Measurements from ENCODE around the gene YWHAH.
A peak's percentile ranks its signal among the peaks of the same experiment; 100 is the strongest.

Gene YWHAH

GRCh38 chr22:31968022-31968421 is 23.7 kb downstream of the YWHAH start:
- TF ChIP-seq EZH2phosphoT487 (conservative IDR thresholded peaks at IDR 0.05; ENCODE audit: low read length) = no peak
- no peak for TF ChIP-seq CTCF (IDR thresholded peaks at IDR 0.05; ENCODE audit: insufficient read depth, low read length, poor library complexity, severe bottlenecking)
- Histone ChIP-seq H3K79me2 (ENCODE audit: insufficient read depth, low read length) (no peaks in the 10 kb centered on the region), H3K9me3 (ENCODE audit: insufficient read depth, low read length) (no peaks in the 10 kb centered on the region)

GRCh38 chr22:31969789-31970489 is 25.6 kb downstream of the YWHAH start:
- Histone ChIP-seq H3F3A (ENCODE audit: insufficient read depth) (no peaks in the 10 kb centered on the region), H3K9ac (ENCODE audit: low read length) (0 out of 2 replicates have a peak overlapping the region, but pooled peaks have one; percentile 12), H3K27ac (ENCODE audit: low read depth, low read length) (no peak overlapping the region), H3K9me2 (replicated peaks; ENCODE audit: insufficient read depth, low read length) (no peaks in the 10 kb centered on the region), H4K20me1 (ENCODE audit: low read depth, low read length) (no peaks in the 10 kb centered on the region), H2AFZ (ENCODE audit: low read depth, low read length, severe bottlenecking) (peak overlapping the region; percentile 44), H3K27me3 (ENCODE audit: low read length) (no peaks in the 10 kb centered on the region), H3K9me3 (ENCODE audit: insufficient read depth, low read length) (no peaks in the 10 kb centered on the region), H3K4me3 (ENCODE audit: insufficient read depth, low read length, poor library complexity, severe bottlenecking) (peak overlapping the region; percentile 34), H3K79me2 (ENCODE audit: insufficient read depth, low read length) (no peaks in the 10 kb centered on the region), H3K4me2 (ENCODE audit: low read depth, low read length, poor library complexity, severe bottlenecking) (peak overlapping the region; percentile 71), H3K36me3 (ENCODE audit: low read length) (no peaks in the 10 kb centered on the region)
- peak; percentile 47 for TF ChIP-seq CTCF (IDR thresholded peaks at IDR 0.05; ENCODE audit: insufficient read depth, low read length, poor library complexity, severe bottlenecking)
- no peak for TF ChIP-seq EZH2phosphoT487 (conservative IDR thresholded peaks at IDR 0.05; ENCODE audit: low read length)

More at GRCh38 chr22:31968022-31968421, 23.7 kb downstream of the YWHAH start:
- H4K20me1 ChIP-seq (ENCODE audit: low read depth, low read length) = no peaks in the 10 kb centered on the region
- no peaks in the 10 kb centered on the region for H3F3A ChIP-seq (ENCODE audit: insufficient read depth)
- H3K27ac ChIP-seq (ENCODE audit: low read depth, low read length) = no peak overlapping the region
- H3K4me3 ChIP-seq (ENCODE audit: insufficient read depth, low read length, poor library complexity, severe bottlenecking) = no peak overlapping the region
- no peak overlapping the region for H3K9ac ChIP-seq (ENCODE audit: low read length)
- H3K36me3 ChIP-seq (ENCODE audit: low read length) = no peaks in the 10 kb centered on the region
- no peak overlapping the region for H3K4me2 ChIP-seq (ENCODE audit: low read depth, low read length, poor library complexity, severe bottlenecking)
- no peaks in the 10 kb centered on the region for H3K9me2 ChIP-seq (replicated peaks; ENCODE audit: insufficient read depth, low read length)
- H2AFZ ChIP-seq (ENCODE audit: low read depth, low read length, severe bottlenecking) = no peak overlapping the region
- no peaks in the 10 kb centered on the region for H3K27me3 ChIP-seq (ENCODE audit: low read length)

GRCh38 chr22:31970490-31971444 is 26.4 kb downstream of the YWHAH start:
- Histone ChIP-seq H3K27ac (ENCODE audit: low read depth, low read length) (no peak overlapping the region), H3K9me3 (ENCODE audit: insufficient read depth, low read length) (no peaks in the 10 kb centered on the region), H3F3A (ENCODE audit: insufficient read depth) (no peaks in the 10 kb centered on the region), H2AFZ (ENCODE audit: low read depth, low read length, severe bottlenecking) (peak overlapping the region; percentile 44), H3K36me3 (ENCODE audit: low read length) (no peaks in the 10 kb centered on the region), H3K4me2 (ENCODE audit: low read depth, low read length, poor library complexity, severe bottlenecking) (peak overlapping the region; percentile 71), H4K20me1 (ENCODE audit: low read depth, low read length) (no peaks in the 10 kb centered on the region), H3K27me3 (ENCODE audit: low read length) (no peaks in the 10 kb centered on the region), H3K4me3 (ENCODE audit: insufficient read depth, low read length, poor library complexity, severe bottlenecking) (peak overlapping the region; percentile 34), H3K9ac (ENCODE audit: low read length) (0 out of 2 replicates have a peak overlapping the region, but pooled peaks have one; percentile 12), H3K79me2 (ENCODE audit: insufficient read depth, low read length) (no peaks in the 10 kb centered on the region), H3K9me2 (replicated peaks; ENCODE audit: insufficient read depth, low read length) (no peaks in the 10 kb centered on the region)
- no peak for TF ChIP-seq EZH2phosphoT487 (conservative IDR thresholded peaks at IDR 0.05; ENCODE audit: low read length)
- TF ChIP-seq CTCF (IDR thresholded peaks at IDR 0.05; ENCODE audit: insufficient read depth, low read length, poor library complexity, severe bottlenecking) = peak; percentile 57
